Measurements from ENCODE around the gene SPEF1.

Gene SPEF1

DNA sequence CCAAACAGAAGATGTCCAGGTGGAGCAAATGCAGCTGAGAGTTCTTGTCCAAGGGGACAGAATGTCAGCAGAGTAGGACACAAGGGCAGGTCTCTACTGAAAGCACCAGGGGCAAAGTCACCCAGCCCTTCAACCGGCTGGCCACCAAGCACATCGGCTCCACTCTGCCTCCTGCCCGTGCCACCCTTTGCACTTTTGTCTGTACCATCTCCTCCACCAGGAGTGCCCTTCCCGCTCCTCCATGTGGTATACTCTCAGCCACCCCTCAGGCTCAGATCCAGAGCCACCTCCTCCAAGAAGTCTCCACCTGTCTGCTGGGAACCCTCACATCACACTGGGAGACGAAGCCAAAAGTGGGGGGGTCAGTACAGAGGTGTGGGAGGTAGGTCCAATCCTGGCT is 52.9 kb downstream of the SPEF1 start:
- no peak for DNase-seq

Measured in DMS 273 treated with DMSO at 0.1 percent for 48 hours (cell line).